ENCODE measurements around the gene SLC66A2. TPM values are rescaled to one million over a fixed set of nuclear protein-coding genes. Genes with fewer than 3 reads are reported as not detected.
"Not testable (repeated sequence)": the region's sequence is repeated elsewhere in the genome, so short reads cannot be mapped to it uniquely, and the experiment has no call there.

Gene SLC66A2
- total RNA-seq, 2 experiments from 2014 or later, result 29.2 to 30.7 TPM

DNA sequence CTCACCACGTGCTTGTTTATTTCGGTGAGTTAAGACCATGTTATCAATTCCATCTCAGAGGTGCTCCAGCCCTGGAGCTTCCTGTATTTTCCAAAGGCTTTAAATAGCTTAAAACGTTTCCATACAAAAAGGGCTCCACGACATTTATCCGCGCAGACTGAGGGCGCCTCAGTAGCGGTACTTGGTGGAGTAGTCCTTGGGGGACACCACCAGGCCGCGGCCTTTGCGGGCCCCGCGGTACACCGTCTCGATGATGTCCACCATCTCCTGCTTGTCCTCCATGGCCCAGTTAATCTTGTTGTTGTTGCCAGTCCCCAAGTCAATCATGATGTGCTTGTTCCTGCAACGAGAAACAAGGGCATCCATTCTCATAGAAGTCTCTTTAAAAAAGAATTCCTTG, 22.1 kb upstream of the SLC66A2 start:
- CTCF ChIA-PET, result interaction anchor here (1.4 kb wide), 1 partner anchor 14 kb away, joined by 3 read pairs; the partner anchor contains the start of gene TXNL4A
- POLR2A ChIA-PET, result no interaction called here

DNA sequence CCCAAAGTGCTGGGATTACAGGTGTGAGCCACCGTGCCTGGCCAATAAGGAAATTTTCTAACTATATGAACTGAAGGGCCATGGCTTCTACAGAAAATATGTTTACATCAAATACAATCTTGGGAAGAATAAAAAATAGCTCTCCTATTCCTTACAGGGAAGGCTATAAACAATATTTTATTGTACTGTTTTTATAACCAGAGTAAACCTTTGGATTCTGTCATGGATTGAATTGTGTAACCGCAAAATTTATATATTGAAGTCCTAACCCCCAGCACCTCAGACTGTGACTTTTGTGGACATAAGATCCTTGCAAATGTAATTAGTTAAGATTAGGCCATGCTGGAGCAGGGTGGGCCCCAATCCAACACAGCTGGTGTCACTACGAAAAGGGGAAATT, 21.3 kb upstream of the SLC66A2 start:
- CTCF ChIA-PET, result interaction anchor here (1.4 kb wide), 1 partner anchor 15 kb away, joined by 3 read pairs; the partner anchor contains the start of gene TXNL4A

GRCh38 chr18:79971986-79972385, 20.5 kb upstream of the SLC66A2 start:
- CTCF ChIA-PET, result interaction anchor here (1.4 kb wide), 1 partner anchor 16 kb away, joined by 3 read pairs; the partner anchor contains the start of gene TXNL4A
- POLR2A ChIA-PET, result no interaction called here

More for the DNA sequence above, 21.3 kb upstream of the SLC66A2 start:
- POLR2A ChIA-PET, result no interaction called here

GRCh38 chr18:79971211-79971952, 19.9 kb upstream of the SLC66A2 start:
- POLR2A ChIA-PET, result no interaction called here
- CTCF ChIA-PET, result no interaction called here

DNA sequence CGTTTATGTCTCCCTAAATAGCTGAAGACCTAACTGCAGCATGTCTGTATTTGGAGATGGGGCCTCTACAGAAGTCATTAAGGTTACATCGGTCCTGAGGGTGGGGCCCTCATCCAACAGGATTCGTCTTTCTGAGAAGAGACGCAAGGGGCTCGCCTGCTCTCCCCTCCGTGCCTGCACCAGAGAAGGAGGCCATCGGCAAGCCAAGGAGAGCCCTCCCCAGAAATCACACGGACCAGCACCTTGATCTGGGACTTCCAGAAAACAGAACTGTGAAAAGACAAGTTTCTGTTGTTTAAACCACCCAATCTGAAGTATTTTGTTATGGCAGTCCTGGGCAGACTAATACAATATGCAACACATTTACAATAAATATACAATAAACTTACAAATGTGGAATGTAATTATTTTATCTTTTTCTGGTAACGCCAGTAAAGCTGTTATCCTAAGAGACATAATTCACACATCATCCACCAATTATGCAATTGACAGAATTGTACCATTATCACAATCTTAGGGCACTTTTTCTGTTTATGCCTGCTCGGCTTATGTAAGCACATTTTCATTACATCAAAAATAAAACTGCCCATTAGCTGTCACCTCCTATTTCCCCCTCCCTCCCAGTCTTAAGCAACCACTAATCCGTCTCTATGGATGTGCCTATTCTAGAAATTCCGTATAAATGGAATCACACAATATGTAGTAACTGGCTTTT, 19.1 kb upstream of the SLC66A2 start:
- ChIA-PET POLR2A (no interaction called here), CTCF (no interaction called here)

DNA sequence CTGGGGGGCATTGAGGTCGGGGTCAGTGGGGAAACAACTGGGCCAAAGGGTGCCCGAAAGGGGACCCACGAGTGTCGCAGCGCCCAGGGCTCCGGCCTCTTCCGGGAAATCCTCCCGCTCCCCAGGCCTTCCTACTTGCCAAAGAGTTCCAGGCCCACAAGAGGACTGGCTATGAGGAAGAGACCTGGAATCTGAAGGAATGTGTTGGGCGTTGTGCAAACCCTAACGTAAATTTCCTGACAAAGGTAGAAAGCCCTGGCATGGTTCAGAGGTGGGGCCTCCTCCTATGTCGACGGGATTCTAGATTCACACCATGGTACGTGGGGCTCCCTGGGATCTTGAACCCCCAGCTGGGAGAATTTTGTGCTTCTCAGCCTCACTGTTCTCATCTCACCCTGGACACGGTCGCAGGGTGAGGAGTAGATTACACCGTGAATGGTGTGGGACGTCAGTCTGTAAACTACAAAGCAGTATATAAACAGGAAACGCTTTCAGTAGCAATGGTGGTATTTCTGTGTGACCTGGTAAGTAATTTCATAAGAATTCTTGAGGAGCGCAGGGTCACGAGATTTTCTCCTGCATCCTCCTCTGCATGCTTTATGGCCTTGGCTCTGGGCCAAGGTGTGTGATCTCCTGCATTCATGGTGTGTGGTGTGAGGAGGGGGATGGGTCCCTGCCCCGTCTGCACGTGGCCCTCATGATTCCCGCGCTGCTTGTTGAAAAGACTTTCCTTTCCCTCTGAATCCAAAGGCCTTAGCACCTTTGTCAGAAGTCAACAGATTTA, 13.9 kb upstream of the SLC66A2 start:
- ChIA-PET POLR2A (interaction anchor here (1.0 to 1.3 kb wide), 2 partner anchors 18 to 22 kb away, joined by 5 read pairs; no protein-coding TSS in a partner anchor), CTCF (interaction anchor here (1.4 to 2.1 kb wide), 2 partner anchors 22 to 69 kb away, joined by 3 to 11 read pairs; partner anchors contain the start of gene TXNL4A)

- CTCF ChIA-PET, result interaction anchor here (0.6 to 2.1 kb wide), 3 partner anchors 23 to 70 kb away, joined by 3 to 11 read pairs (median 3); partner anchors contain the start of gene TXNL4A
- POLR2A ChIA-PET, result interaction anchor here (1.0 to 1.3 kb wide), 2 partner anchors 19 to 23 kb away, joined by 5 read pairs; no protein-coding TSS in a partner anchor
Measured at GRCh38 chr18:79964330-79965118, 13.1 kb upstream of the SLC66A2 start, which contains the start of gene HSBP1L1. Gene HSBP1L1, plus strand, starts transcription at chr18:79964643. Its CDS starts 93 bp downstream, at chr18:79964736.

- POLR2A ChIA-PET, result interaction anchor here (1.0 to 1.4 kb wide), 9 partner anchors 12 to 283 kb away, joined by 3 to 5 read pairs (median 5); no protein-coding TSS in a partner anchor
- CTCF ChIA-PET, result interaction anchor here (0.6 to 2.1 kb wide), 7 partner anchors 19 to 79 kb away, joined by 3 to 11 read pairs (median 3); partner anchors contain the start of gene TXNL4A
Measured at GRCh38 chr18:79963658-79964329, 12.3 kb upstream of the SLC66A2 start.

DNA sequence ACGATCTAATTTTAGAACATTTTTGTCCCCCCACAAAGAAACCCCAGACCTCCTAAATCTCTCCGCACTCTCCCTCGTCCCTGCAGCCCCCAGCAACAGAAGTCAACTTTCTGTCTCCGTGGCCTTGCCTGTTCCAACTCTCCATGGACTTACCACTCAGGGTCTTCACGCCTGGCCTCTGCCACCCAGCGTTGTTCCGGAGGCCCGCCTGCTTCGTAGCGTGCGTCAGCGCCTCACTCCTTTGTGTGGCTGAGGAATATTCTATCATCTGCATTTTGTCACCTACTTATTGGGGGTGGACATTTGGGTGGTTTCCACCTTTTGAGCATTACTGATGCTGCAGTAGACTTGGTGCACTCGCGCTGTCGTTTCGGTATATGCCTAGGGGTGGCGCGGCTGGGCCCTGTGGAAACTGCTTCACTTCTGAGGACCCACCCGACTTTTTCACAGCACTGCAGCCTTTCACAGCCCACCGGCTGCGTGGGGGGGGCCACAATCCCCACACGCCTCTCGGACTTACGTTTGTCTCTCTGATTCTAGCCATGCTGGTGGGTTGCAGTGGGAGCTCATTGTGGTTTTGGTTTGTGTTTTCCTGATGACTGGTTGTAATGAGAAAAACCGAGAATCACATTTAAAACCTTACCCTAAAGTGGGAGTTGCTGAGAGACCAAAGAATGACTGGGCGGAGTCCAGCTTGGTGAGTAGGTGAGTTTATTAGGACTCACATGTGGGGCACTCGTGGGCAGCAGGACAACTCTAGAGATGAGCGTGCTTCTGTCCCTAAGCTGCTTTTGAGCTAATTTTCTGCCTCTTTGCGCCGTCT, 11.6 kb upstream of the SLC66A2 start:
- ChIA-PET CTCF (interaction anchor here (0.7 to 2.1 kb wide), 7 partner anchors 13 to 192 kb away, joined by 3 to 11 read pairs (median 4); partner anchors contain the start of genes SLC66A2 and TXNL4A), POLR2A (interaction anchor here (1.0 to 1.4 kb wide), 7 partner anchors 11 to 283 kb away, joined by 3 to 5 read pairs (median 4); no protein-coding TSS in a partner anchor)

GRCh38 chr18:79962311-79962710, 10.9 kb upstream of the SLC66A2 start:
- ChIA-PET POLR2A (interaction anchor here (1.4 kb wide), 1 partner anchor 10 kb away, joined by 5 read pairs; no protein-coding TSS in a partner anchor), CTCF (interaction anchor here (1.0 to 1.6 kb wide), 3 partner anchors 10 to 193 kb away, joined by 3 to 5 read pairs (median 3); partner anchors contain the start of gene SLC66A2)

DNA sequence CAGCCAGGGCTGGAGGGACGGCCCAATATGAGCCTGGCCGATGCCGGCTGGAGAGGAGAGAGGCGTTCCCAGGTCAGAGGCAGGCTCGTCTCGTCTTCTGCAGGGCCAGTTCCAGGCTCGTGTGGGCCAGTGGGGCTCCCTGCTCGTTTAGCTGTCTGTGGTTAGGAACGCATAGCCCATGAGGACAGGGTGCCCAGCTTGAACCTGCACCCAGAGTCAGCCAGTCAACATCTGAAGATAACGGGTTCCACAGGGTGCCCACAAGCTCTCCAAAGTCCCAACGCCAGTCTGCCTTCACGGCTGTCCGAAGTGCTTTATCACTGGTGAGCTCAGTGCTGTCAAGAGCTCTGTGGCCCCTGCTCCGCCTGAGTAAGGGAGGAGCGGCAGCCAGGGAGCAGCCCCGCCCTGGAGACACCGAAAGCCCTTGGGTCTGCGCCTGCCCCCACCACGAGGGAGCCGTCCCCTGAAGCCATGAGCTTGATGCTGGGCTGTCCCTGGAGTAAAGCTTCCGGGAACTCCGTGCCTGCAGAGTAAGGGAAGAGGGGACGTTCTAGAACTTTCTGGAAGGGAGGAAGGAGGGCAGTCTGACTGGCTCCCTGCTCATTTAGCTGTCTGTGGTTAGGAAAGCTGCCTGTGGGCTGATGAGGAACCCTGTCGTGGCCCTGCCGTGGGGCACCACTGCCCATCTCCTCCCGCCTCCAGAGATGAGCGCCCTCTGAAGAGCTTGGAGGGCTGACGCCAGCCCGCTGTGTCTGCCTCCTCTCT, 10.3 kb upstream of the SLC66A2 start:
- ChIA-PET POLR2A (no interaction called here), CTCF (interaction anchor here (1.0 to 1.6 kb wide), 3 partner anchors 10 to 194 kb away, joined by 3 to 5 read pairs (median 3); partner anchors contain the start of gene SLC66A2)

- CTCF ChIA-PET, result interaction anchor here (1.5 to 1.6 kb wide), 2 partner anchors 9 to 11 kb away, joined by 3 to 5 read pairs; partner anchors contain the start of gene SLC66A2
- POLR2A ChIA-PET, result no interaction called here
Measured at GRCh38 chr18:79960921-79961526, 9.6 kb upstream of the SLC66A2 start.

GRCh38 chr18:79960161-79960801, 8.8 kb upstream of the SLC66A2 start:
- POLR2A ChIA-PET, result not testable (repeated sequence)

GRCh38 chr18:79958981-79959380, 7.5 kb upstream of the SLC66A2 start:
- ChIA-PET POLR2A (no interaction called here), CTCF (no interaction called here)

More at GRCh38 chr18:79960161-79960801, 8.8 kb upstream of the SLC66A2 start:
- CTCF ChIA-PET, result not testable (repeated sequence)

- ChIA-PET CTCF (no interaction called here), POLR2A (interaction anchor here (0.6 kb wide), 1 partner anchor 214 kb away, joined by 3 read pairs; no protein-coding TSS in a partner anchor)
Measured at GRCh38 chr18:79956276-79956675, 4.8 kb upstream of the SLC66A2 start.

All from activated CD8-positive, alpha-beta memory T cell treated with anti-CD3 and anti-CD28 coated beads for 36 hours (primary cell).